Measurements from ENCODE around the gene LNX1. TPM values are rescaled to one million over a fixed set of nuclear protein-coding genes. Genes with fewer than 3 reads are reported as not detected.

Gene LNX1
- total and polyA plus RNA-seq, 2 of the 13 experiments (the other 11 are each of a cell fraction or from before 2014, with no cell fraction given), result 0.49 TPM

DNA sequence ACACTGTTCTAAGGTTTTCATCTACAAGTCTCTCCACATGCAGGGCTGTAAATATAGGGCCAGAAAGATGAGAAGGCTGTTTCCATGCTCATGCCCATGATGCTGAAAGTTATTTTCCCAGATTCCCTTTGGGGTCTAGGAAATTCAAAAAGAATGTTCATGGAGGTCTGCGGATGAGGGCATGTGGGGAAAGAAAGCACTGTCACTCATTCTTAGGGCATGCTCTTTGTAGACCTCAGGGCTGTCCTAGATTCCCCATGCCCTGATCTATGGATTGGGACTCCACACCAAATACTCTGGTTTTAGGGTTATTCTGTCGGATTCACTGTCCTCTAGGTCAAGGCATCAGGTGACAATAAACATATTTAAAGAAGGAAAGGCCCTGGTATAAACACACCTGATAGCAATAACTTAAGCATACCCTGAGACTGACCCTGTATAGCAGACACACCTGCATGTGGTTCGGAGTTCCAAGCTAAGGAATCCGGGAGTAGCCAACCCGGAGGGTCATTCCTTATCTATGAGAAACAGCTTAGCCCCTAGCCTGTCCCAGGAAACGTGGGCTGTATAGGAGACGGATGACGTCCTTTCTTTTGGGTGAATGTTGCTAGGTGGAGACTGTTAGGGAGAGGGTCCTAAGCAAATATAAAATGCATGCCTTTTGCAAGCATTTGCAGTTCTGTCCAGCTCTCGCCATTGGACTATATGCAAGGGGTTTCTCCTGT lies 37.6 kb downstream of the LNX1 start:
- FAIRE-seq (no peak), DNase-seq (ENCODE audit: low spot score) (no peak), ATAC-seq (no peak)
- intact Hi-C loops (cut with micrococcal nuclease; ENCODE audit: unreplicated experiment), result loop anchor here (5.0 kb wide), 1 partner anchor 751 kb away; no protein-coding TSS in a partner anchor
- no peaks in the 10 kb centered on the region for H3K9me3 ChIP-seq (ENCODE audit: low read length)
- no peaks in the 10 kb centered on the region for H3K4me1 ChIP-seq (ENCODE audit: insufficient read depth, low read length)
- H3K27ac ChIP-seq (ENCODE audit: extremely low read length, insufficient read depth, low read length), result no peak overlapping the region
- BruUV-seq (replicated peaks), result no TSS peak
- H2AFZ ChIP-seq (ENCODE audit: low read length), result no peak overlapping the region
- H4K20me1 ChIP-seq (ENCODE audit: insufficient read depth, low read length), result no peaks in the 10 kb centered on the region
- no peaks in the 10 kb centered on the region for H3K36me3 ChIP-seq (replicated peaks in 1 of 2; ENCODE audit: control insufficient read depth in 1 of 2, insufficient read depth in 2 of 2, low read length in 2 of 2)
- no peaks in the 10 kb centered on the region for H3K27me3 ChIP-seq (ENCODE audit: control insufficient read depth in 1 of 2, insufficient read depth in 2 of 2, low read length in 2 of 2)
- no peak overlapping the region for H3K4me2 ChIP-seq (ENCODE audit: low read depth, low read length)
- H3K9ac ChIP-seq (ENCODE audit: insufficient read depth, low read depth, low read length), result no peak overlapping the region
- 46% methylated on average over 9 of the region's 9 CpGs for WGBS (ENCODE audit: low lambda C conversion rate)
- no peaks in the 10 kb centered on the region for H3K79me2 ChIP-seq (ENCODE audit: insufficient read depth, low read length)
- CTCF ChIA-PET (ENCODE audit: low intra/inter-chr PET ratio, low total read pairs), result no interaction called here
- POLR2A ChIA-PET, result no interaction called here
- in situ Hi-C loops (cut with HindIII; ENCODE audit: extremely low pct_ligation_motif_present, low pct_unique_long_range_greater_than_20kb), result no loop called here
- no peak overlapping the region for H3K4me3 ChIP-seq (replicated peaks in 1 of 3; ENCODE audit: insufficient read depth in 1 of 3, low read depth in 2 of 3, low read length in 3 of 3)
- TF ChIP-seq HOXA5 (CRISPR knock-in tag; IDR thresholded peaks at IDR 0.05) (no peak), KDM1A (CRISPR knock-in tag; IDR thresholded peaks at IDR 0.05) (no peak), GLI4 (CRISPR knock-in tag; IDR thresholded peaks at IDR 0.05; ENCODE audit: borderline replicate concordance) (no peak), NKX3-1 (CRISPR knock-in tag; IDR thresholded peaks at IDR 0.05) (no peak), MBD4 (IDR thresholded peaks at IDR 0.05; ENCODE audit: borderline replicate concordance, low read length) (no peak), CCAR2 (optimal IDR thresholded peaks at IDR 0.05; ENCODE audit: low read depth, low read length) (no peak), DNMT3B (CRISPR knock-in tag; conservative IDR thresholded peaks at IDR 0.05) (no peak), PITX1 (CRISPR knock-in tag; IDR thresholded peaks at IDR 0.05) (no peak), ZNF331 (CRISPR knock-in tag; IDR thresholded peaks at IDR 0.05) (no peak), ELF4 (CRISPR knock-in tag; IDR thresholded peaks at IDR 0.05; ENCODE audit: borderline replicate concordance) (no peak), ISX (CRISPR knock-in tag; conservative IDR thresholded peaks at IDR 0.05) (no peak), MED13 (CRISPR knock-in tag; IDR thresholded peaks at IDR 0.05) (no peak), HIVEP1 (CRISPR knock-in tag; IDR thresholded peaks at IDR 0.05) (no peak), ZNF616 (CRISPR knock-in tag; IDR thresholded peaks at IDR 0.05; ENCODE audit: low read depth) (no peak), ZNF703 (CRISPR knock-in tag; IDR thresholded peaks at IDR 0.05; ENCODE audit: borderline replicate concordance) (no peak), TBX2 (CRISPR knock-in tag; IDR thresholded peaks at IDR 0.05; ENCODE audit: borderline replicate concordance) (no peak), ELF1 (CRISPR knock-in tag; IDR thresholded peaks at IDR 0.05) (no peak)
- TF ChIP-seq, protein P1, sequence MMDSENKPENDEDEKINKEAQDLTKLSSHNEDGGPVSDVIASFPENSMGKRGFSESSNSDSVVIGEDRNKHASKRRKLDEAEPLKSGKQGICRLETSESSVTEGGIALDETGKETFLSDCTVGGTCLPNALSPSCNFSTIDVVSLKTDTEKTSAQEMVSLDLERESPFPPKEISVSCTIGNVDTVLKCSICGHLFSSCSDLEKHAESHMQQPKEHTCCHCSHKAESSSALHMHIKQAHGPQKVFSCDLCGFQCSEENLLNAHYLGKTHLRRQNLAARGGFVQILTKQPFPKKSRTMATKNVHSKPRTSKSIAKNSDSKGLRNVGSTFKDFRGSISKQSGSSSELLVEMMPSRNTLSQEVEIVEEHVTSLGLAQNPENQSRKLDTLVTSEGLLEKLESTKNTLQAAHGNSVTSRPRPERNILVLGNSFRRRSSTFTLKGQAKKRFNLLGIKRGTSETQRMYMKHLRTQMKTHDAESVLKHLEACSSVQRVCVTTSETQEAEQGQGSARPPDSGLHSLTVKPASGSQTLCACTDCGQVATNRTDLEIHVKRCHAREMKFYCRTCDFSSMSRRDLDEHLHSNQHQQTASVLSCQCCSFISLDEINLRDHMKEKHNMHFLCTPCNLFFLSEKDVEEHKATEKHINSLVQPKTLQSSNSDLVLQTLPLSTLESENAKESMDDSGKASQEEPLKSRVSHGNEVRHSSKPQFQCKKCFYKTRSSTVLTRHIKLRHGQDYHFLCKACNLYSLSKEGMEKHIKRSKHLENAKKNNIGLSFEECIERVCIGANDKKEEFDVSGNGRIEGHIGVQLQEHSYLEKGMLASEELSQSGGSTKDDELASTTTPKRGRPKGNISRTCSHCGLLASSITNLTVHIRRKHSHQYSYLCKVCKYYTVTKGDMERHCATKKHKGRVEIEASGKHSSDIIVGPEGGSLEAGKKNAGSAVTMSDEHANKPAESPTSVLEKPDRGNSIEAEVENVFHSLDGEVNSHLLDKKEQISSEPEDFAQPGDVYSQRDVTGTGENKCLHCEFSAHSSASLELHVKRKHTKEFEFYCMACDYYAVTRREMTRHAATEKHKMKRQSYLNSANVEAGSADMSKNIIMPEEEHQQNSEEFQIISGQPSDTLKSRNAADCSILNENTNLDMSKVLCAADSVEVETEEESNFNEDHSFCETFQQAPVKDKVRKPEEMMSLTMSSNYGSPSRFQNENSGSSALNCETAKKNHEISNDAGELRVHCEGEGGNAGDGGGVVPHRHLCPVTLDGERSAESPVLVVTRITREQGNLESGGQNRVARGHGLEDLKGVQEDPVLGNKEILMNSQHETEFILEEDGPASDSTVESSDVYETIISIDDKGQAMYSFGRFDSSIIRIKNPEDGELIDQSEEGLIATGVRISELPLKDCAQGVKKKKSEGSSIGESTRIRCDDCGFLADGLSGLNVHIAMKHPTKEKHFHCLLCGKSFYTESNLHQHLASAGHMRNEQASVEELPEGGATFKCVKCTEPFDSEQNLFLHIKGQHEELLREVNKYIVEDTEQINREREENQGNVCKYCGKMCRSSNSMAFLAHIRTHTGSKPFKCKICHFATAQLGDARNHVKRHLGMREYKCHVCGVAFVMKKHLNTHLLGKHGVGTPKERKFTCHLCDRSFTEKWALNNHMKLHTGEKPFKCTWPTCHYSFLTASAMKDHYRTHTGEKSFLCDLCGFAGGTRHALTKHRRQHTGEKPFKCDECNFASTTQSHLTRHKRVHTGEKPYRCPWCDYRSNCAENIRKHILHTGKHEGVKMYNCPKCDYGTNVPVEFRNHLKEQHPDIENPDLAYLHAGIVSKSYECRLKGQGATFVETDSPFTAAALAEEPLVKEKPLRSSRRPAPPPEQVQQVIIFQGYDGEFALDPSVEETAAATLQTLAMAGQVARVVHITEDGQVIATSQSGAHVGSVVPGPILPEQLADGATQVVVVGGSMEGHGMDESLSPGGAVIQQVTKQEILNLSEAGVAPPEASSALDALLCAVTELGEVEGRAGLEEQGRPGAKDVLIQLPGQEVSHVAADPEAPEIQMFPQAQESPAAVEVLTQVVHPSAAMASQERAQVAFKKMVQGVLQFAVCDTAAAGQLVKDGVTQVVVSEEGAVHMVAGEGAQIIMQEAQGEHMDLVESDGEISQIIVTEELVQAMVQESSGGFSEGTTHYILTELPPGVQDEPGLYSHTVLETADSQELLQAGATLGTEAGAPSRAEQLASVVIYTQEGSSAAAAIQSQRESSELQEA (CRISPR knock-in tag; IDR thresholded peaks at IDR 0.05; ENCODE audit: not compliant biosample characterization), result no peak
- TF ChIP-seq, protein P2, sequence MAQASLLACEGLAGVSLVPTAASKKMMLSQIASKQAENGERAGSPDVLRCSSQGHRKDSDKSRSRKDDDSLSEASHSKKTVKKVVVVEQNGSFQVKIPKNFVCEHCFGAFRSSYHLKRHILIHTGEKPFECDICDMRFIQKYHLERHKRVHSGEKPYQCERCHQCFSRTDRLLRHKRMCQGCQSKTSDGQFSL (CRISPR knock-in tag; IDR thresholded peaks at IDR 0.05), result no peak

Measured in HepG2 (cell line).